ENCODE data around the gene CRYGN.

Gene CRYGN

DNA sequence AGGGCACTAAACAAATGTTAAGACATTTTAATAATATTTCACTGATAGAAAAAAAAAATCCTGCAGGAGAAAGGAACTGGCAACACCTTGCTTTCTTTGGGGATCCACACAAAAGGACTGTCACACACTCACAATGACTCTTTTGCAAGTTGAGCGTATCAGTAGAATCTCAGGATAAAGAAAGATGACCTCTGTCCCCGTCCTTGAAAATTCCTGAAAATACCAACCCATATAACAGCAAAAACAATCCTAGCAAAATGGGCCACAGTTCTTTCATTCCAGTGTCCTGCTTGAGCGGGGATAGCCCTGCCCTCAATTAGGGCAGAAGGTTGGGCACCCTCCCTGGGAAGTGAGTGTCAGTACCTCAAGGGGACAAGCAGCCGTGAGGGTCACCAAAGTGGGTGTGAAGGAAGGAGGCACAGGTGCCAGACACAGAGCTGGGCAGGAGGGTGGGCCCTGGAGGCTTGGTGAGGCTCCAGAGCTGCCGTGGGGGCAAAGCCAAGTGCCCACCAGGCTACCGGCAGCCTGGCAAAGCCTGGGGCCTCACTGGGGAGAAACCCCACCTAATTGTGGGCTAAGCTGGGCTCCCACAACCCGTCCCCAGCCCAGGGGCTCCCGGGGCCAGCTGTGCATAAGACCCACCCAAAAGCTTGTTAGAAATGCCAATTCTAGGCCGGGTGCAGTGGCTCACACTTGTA, 32.9 kb downstream of the CRYGN start:
- DNase-seq (ENCODE audit: low read depth): no peak

DNA sequence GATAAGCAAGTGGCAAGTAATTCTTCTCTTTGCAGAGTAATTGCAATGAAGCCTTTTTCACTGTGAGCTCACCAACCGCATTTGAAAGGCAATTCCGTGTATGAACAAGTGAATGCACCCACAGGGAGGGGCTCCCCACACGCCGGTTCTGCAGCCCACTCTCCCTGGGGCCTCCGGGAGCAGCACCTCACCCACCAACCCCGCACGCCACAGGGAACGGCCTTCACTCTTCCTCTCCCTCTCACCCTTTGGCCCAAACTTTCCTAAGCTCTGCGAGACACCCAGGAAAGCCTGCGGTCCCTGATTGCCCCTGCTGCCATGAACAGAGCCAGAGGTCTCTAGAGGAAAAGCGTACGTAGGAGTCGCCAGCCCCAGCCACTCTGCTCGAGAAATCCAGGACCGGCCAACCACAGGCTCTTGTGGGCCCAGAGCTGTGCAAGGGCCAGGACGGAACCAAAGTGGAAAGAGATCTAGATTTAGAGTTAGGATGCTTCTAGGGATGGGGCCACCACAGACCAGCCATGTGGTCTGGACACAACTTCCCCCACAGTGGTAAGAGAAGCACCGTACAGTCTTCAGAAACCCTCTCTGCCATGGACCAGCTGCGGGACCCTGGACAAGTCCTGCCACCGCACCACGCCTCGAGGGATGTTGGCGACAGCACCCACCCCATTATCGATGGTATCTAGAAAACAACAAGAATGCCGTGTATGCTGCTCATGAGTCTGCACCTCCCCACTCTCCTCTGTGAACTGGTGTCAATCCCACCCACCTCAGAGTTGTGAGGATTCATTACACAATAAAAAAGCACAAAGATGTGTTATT, 33.7 kb downstream of the CRYGN start:
- no peak for DNase-seq (ENCODE audit: low read depth)

DNA sequence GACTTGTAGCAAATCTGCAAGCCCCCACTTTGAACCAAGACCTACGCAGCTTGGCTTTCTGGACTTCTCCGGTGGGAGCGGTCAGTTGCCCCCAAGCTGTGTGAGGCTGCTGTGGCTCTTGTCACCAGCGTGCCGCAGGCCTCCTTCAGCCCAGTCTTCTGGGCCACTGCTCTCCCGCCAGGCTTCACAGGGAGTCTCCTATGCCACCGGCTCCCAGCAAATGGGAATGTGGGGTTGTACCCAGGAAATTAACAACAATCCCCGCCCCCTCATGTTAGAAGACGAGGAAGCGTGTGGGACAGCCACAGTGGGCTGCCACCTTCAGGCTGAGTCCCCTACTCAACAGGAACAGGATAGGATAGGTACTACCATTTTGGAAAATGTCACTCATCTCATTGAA, 34.4 kb downstream of the CRYGN start:
- DNase-seq (ENCODE audit: low read depth): no peak

DNA sequence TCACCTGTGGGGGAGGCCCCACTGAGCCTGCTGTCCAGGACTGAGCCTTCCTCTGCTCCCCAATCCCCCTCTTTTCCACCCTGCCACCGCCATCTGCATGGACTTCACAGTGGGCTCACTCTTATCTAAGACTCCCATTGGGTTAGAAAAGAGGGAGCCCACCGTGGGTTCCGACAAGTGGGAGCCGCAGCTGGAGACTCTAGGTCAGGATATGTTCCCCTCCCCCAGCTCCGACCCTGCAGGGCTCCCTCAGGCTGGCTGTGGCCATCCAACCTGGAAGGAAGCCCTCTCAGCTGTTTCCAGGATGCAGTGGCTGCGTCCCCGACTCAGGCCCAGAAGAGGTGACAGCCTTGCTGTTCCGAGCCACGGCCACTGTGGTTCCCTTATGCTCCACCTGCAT, 34.9 kb downstream of the CRYGN start:
- no peak for DNase-seq (ENCODE audit: low read depth)

DNA sequence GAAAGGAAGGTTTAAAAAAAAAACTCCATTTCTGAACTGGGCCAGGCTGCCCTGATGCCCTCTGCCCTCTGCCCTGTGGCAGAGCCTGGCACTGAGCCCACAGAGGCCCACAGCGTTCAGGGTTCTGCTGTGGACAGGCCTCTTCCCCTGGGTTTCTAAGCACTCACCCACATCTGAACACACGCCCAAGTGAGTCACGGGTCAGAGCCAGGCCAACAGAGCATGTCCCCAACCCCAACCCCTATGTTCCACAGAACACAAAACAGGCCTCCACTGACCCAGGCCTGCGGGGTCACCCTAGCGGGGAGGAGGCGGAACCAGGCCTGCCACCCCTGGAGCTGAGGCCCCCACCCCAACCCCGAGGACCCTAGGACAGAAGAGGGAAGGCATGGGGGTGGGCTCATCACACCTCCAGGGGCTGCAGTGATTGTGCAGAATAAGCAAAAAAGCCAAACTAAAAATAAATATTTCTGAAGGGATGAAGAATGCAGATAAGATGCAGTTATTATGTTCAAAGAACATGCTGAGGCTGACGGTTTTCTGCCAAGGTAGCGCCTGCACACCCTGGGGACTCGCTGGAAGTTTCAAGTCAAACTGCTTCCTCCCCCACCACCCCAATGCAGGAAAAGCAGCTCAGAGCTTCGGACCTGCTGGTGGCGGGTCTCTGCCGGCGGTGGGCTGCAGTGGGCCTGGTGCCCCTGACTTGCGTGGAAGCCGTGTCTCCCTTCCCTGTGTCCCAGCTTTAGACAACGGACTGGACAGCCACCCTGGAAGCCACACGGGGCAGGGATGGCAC, 35.5 kb downstream of the CRYGN start:
- DNase-seq (ENCODE audit: low read depth): no peak

DNA sequence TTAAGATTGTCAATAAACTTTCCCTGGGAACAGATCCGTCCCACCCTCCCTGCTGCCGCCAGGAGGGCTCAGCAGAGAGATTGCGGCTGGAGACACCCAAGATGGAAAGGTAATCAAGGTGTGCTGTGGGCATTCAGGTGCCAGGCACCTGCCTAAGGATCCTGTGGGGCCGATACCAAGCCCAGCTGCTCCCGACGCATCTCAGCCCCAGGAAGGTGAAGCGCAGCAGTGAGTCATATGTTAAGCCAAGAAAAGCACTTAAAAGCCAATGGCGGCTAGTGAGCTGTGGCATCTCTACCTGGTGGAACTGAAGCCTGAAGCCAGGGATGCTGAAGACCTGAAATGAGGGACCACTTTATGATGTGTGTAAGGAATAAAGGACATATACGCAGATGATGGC, 36.2 kb downstream of the CRYGN start:
- no peak for DNase-seq (ENCODE audit: low read depth)

DNA sequence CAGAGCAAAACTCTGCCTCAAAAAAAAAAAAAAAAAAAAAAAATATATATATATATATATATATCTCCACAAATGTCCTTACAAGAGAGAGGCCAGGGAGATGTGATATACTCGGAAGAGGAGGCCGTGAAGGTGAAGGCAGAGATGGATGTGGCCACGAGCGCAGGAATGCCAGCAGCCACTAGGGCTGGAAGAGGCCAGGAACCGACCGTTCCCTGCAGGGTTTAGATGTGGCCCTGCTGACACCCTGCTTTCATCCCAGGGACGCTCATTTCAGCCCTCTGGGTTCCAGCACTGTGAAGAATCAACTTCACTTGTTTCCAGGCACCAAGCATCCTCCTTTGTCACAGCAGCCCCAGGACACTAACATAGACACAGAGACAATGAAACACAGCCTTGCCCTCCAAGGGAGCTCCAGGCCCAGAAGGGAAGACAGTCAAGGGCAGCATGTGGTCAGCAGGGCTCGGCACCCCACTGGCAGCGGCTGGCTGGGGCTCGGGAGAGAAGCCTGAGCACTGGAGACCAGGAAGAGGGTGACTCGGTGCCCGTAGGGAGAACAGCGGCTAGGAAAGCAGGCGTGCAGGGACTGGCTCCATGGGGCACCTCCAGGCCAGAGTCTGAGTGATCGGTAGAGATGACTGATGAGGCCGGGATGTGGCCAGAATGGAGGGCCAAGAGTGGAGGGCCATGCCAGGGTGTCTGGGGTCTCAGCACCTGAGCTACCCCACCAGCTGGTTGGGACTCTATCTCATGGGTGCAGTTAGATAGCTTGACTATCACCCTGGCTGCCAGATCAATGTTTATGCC, 37.7 kb downstream of the CRYGN start:
- DNase-seq (ENCODE audit: low read depth): no peak

DNA sequence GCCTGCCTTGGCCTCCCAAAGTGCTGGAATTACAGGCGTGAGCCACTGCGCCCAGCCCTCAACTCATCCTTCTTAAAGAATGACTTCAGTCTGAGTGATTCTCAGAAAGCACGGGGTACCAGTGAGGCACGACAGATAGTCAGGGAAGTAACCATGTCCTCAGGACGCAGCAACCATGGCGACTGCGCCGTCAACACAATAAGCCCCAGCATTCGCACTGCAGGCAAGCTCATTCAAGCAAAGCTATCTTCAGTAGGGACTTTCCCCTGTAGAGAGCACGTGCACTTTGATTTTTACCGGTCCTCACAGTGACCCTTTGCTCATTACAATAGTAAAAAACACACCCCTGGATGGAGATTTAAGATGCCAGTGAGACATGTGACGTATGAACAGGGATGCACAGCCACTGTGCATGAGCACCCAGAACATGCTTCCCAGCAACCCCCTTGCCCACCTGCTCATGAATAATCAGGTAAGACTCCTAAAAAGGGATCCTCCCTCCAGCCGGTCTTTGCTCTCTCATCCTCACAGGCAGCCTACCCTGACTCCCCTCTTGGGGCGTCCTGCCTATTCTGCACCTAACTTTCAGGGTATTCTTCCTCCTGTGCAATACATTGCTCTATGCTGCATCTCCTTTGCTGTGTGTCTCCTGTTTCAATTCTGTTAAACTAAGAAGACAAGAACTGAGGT, 39.2 kb downstream of the CRYGN start:
- DNase-seq (ENCODE audit: low read depth): no peak

DNA sequence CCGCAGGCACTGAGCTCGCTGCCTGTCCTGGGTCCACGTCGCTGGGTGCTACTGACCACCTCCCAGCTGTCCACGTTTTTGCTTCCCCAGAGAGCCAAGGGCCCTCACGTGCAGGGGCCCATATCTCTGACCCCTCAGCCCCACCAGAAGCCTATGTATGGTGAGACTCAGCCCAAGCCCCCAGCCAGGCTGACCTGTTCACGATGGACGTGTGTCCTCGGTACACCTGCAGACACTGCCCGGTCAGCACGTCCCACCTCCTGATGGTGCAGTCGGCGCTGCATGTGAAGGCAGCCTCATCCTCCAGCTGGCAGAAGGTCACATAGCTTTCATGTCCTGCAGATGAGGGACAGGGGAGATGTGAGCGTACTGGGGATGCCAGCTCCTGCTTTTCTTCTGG, 40.0 kb downstream of the CRYGN start:
- no peak for DNase-seq (ENCODE audit: low read depth)

DNA sequence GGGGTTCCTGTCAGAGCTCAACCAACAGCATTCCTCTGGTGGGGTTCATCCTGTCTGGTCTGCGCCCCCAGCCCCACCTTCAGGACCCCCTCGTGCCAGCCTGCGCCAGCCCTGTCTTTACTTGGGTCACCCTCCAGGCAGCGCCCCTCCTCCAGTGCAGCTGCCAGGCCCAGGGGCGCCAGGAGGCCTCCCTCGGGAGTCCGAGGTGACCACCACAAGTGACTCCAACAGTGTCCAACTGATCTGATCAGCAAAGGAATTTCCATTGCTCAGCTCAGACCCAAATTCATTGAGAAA, 40.7 kb downstream of the CRYGN start:
- DNase-seq (ENCODE audit: low read depth): no peak

DNA sequence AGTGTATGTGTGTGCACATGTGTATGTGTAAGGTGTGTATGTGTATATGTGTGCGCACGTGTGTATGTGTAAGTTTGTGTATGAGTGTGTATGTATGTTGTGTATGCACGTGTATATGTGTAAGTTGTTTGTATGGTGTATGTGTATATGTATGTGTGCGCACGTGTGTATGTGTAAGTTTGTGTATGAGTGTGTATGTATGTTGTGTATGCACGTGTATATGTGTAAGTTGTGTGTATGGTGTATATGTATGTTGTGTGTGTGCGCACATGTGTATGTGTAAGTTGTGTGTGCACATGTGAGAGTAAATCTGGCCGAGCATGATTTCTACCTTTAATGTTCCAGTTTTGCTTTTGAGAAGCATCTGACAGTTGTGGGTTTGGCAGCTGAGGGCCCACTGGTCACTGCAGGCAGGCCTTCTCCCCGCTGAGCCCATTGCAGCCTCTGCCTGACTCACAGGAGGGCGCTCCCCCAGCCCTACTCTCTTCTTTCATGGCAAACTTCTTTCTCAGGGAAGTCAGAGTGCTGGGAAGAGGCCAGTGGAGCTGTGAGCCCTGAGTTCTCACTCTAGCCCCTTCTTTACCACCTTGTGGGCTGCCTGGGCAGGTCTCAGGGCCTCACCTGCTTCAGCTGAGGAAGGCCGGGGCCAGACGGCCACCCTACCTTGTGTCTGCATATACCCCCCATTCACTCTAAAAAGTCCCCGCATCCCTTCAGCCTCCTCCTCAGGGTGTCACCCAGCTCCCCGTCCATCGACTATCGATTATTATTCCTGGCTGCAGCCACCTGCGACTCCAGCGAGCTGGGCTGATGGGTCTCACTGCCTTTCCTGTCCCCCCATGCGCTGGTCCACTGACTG, 41.3 kb downstream of the CRYGN start:
- no peak for DNase-seq (ENCODE audit: low read depth)

DNA sequence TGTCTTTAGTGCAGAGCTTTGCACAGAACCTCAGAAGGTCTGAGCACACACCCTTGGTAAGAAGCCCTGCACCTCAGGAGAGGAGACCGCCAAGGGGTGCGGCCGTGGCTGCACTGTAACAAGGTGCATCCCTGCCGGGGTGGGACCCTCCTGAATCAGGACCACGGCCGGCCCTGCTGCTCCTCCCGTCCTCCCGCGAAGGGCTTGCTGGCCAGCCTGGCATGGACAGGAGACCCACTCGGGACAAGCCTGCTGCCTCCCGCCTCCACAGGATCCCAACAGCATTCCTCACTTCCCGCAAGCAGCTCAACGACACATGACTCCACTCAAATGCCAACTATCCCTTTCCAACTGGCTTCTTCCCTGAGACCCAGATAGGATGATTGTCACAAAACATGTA, 42.9 kb downstream of the CRYGN start:
- no peak for DNase-seq (ENCODE audit: low read depth)

DNA sequence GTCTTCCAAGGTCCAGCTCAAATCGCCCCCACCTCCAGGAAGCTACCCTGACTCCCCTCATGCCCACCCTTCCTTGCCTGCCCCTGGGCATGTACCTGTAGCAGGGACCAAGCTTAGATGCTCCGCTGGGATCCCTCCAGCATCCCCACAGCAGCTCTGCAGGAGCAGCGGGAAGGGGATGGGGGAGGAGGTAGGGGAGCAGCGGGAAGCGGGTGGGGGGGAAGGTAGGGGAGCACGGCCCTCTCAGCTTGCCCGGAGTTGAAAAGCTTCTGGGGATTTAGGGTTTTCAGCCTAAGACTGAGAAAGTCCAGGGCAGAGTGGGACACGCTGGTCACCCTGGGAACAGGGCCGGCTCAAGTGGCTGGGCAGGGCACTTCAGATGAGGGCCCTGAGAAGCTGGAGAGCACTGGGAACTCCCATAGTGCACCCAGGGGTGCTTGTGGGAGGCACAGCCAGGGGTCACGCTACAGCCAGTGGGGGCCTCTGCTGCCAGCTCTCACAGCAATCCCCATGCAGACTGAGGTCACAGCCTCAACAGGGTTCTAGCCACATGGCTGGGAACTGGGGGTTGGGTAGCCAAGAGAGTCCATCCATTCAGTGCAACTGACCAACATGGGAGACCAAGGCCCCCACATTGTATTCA, 43.5 kb downstream of the CRYGN start:
- DNase-seq (ENCODE audit: low read depth): no peak

DNA sequence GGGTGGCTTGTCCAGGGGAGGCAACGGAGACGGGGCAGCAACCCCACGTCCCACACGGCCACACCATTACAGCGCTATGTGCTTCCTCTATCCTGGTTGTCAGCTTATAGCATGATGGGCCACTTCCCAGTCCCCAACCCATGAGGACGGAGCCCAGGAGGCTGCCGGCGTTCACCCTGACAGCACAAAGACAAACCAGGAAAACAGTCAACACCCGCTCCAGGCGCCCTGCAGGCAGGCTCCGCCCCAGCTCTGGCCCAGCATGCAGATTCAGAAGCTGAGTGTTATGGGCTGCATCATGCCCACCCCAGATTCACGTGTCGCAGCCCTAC, 44.9 kb downstream of the CRYGN start:
- no peak for DNase-seq (ENCODE audit: low read depth)

DNA sequence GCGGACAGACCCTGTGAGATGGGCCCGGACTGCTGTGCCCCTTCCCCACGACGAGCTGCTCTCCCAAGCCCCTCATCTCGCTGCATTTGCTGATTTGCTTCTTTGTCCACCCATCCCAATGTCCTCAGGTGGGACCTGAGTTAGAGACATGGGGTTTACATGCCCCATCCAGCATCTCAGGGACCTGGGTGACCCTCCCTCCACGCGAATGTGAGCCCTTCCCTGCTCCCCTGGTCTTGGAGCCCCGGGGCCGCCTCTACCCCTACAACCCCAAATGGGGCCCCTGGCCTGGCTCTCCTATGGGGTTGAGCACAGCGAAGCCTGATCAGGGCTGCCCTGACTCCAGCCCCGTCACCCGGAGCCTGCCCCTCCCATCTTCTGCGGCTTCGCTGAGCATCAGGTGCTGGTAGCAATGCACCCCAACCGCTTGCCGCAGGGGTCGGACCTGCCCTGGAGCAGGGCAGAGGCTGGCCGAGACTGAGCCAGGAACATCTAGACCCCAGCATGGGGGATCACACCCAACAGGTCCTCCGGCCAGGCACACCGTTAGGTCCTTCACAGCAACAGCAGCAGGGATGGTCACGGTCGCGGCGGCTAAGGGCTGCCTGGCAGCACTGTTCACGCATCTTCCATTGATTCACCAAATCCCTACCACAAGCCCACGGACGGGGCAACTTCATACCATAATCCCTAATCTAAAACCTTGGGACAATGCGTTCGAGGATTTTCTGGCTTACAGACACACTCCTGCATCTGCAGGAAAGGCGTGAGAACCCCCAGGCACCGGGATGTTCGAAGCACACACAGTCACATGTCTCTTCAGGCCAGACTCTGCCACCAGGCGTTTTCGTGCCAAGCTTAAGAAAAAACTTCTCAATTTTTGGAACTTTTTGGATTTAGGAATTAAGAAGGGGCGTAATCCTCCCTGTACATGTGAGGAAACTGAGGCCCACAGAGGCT, 45.6 kb downstream of the CRYGN start:
- no peak for DNase-seq (ENCODE audit: low read depth)

DNA sequence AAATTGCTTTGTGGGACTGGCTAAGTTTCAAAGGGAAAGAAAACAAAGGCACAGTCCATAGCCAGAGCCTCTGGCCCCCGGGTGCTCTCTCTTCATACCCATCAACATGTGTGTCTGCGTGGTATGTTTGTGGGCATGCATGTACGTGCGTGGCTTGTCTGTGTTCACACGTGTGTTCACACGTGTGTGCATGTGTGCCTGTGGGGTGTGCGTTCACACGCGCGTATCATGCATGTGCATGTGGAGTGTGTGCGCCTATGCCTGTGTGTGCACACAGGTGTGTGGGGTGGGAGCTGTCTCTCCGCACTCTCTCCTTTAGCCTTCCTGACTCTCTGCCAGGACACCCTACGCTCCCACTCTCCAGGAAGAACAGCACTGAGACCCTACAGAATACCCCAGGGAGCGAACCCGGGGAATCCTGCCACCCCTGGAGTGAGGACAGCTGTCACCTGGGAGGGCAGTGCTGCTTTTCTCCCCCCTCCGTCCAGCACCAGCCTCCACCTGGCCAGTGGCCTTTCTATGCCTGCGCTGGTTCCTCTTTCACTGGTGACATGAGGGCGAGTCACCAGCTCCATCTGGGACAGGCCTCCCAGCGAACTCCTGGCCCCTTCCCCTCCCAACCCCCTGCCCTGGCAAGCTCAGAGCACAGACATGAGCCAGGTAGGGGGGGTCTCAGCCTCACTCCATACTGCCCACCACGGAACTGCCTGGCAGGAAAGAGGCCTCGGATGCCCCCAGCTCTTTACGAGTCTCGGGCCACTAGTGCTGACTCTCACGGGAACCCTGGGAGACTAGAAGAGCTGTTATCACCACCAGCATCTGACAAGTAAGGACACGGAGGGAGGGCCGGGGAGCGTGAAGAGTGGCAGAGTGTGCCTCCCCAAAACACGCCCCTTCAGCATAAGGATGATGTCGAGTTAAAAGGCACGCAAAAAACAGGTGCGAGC, 46.6 kb downstream of the CRYGN start:
- no peak for DNase-seq (ENCODE audit: low read depth)

DNA sequence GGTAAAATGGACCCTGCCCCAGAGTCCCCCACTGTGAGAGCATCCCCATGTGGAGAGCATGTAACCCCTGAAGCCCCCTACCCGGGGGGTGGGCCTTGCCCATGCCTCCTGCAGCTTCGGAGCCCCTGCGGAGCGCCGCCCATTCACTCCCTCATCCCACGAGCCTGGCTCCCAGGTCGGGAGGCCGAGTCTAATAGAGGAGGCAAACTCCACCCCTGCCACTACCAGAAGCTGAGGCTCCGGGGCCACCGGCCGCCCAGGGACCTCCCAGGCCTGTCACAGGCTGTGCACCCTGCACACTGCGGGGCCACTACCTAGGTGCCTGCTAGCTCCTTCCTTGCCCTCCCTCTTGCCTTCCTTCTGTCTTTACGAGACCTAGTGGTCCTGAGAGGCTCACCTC, 47.5 kb downstream of the CRYGN start:
- no peak for DNase-seq (ENCODE audit: low read depth)

DNA sequence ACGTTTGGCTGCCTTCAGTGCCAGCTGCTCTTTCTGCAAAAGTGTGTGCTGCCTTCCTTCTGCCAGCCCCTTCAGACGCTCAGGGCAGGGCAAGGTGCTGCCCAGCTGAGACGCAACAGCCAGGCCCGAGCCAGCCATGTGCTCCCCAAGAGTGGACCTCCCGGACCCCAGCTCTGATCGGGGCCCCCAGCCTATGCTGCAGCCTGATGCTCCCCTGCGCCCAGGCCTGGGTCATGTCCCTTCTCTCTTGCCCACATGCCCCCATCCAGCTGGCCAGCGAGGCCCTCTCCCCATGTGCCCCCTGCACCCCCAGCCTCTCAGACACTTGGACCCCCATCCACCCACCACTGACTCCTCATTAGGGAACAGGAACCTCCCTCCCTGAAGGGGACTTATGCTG, 47.9 kb downstream of the CRYGN start:
- DNase-seq (ENCODE audit: low read depth): no peak

All from T follicular helper cell (primary cell).